Liver (tissue), 9 donors: Measurements from ENCODE around the gene RHBDD3. TPM values are rescaled to one million over a fixed set of nuclear protein-coding genes. Genes with fewer than 3 reads are reported as not detected.

ENCODE experiments used
- DNase-seq: peaks from one replicate; pipeline ENCODE4 v3.0.0-alpha.2; 2017; ENCODE audit warnings: low spot score
- H3K27ac ChIP-seq, 2 donors: one replicate each; pipeline ENCODE4 v1.7.0; 2013; ENCODE audit warnings: inconsistent platforms in 2 of 2, low read length in 2 of 2, control low read depth in 1 of 2, low read depth in 1 of 2, mild to moderate bottlenecking in 1 of 2
- H3K27me3 ChIP-seq, 4 donors: one replicate each; pipeline versions ENCODE4 v1.6.1 to v1.7.0; 2013; ENCODE audit warnings: low read length in 3 of 4, inconsistent platforms in 1 of 4, mild to moderate bottlenecking in 1 of 4, moderate library complexity in 1 of 4; ENCODE audit not compliant: control insufficient read depth in 4 of 4, insufficient read depth in 4 of 4
- H3K36me3 ChIP-seq, 4 donors: one replicate each; pipeline versions ENCODE4 v1.6.1 to v1.7.0; 2013; ENCODE audit warnings: low read length in 3 of 4, mild to moderate bottlenecking in 3 of 4, low read depth in 1 of 4, moderate library complexity in 1 of 4; ENCODE audit not compliant: control insufficient read depth in 4 of 4, insufficient read depth in 3 of 4
- H3K4me1 ChIP-seq, 4 donors: one replicate each; pipeline versions ENCODE4 v1.6.1 to v1.7.0; 2013; ENCODE audit warnings: low read length in 3 of 4, mild to moderate bottlenecking in 3 of 4, moderate library complexity in 1 of 4; ENCODE audit not compliant: control insufficient read depth in 4 of 4, insufficient read depth in 4 of 4
- H3K4me3 ChIP-seq, 3 donors: one replicate each; pipeline versions ENCODE4 v1.6.1 to v1.7.0; 2013; ENCODE audit warnings: low read length in 3 of 3, control low read depth in 1 of 3, low read depth in 1 of 3, mild to moderate bottlenecking in 1 of 3
- H3K9ac ChIP-seq, 2 donors: one replicate each; pipeline ENCODE4 v1.7.0; 2013; ENCODE audit warnings: low read length in 2 of 2, mild to moderate bottlenecking in 2 of 2, moderate library complexity in 2 of 2, control low read depth in 1 of 2, low read depth in 1 of 2
- H3K9me3 ChIP-seq, 4 donors: one replicate each; pipeline versions ENCODE4 v1.6.1 to v1.7.0; 2013; ENCODE audit warnings: low read length in 3 of 4; ENCODE audit not compliant: control insufficient read depth in 4 of 4
- EGR1 ChIP-seq, 2 donors: IDR thresholded peaks; 2 replicates each; pipeline ENCODE4 v1.6.1; 2016 to 2018; ENCODE audit warnings: antibody characterized with exemption in 2 of 2, low read depth in 2 of 2
- FOXA2 ChIP-seq: IDR thresholded peaks from 2 replicates; pipeline ENCODE4 v1.6.1; 2016; ENCODE audit warnings: antibody characterized with exemption
- GABPA ChIP-seq, 2 donors: IDR thresholded peaks in 1 of 2; conservative IDR thresholded peaks in 1 of 2; 2 replicates each; pipeline ENCODE4 v1.6.1; 2016; ENCODE audit warnings: antibody characterized with exemption in 2 of 2, mild to moderate bottlenecking in 1 of 2, moderate library complexity in 1 of 2
- HNF4A ChIP-seq, 2 donors: conservative IDR thresholded peaks; 2 replicates each; pipeline ENCODE4 v1.6.1; 2016; ENCODE audit warnings: antibody characterized with exemption in 2 of 2, mild to moderate bottlenecking in 2 of 2
- HNF4G ChIP-seq: IDR thresholded peaks from 2 replicates; pipeline ENCODE4 v1.6.1; 2016; ENCODE audit warnings: antibody characterized with exemption
- RXRA ChIP-seq, 2 donors: IDR thresholded peaks; 2 replicates each; pipeline ENCODE4 v1.6.1; 2017 to 2018; ENCODE audit warnings: antibody characterized with exemption in 2 of 2, mild to moderate bottlenecking in 1 of 2
- SP1 ChIP-seq: IDR thresholded peaks from 2 replicates; pipeline ENCODE4 v1.6.1; 2018; ENCODE audit warnings: antibody characterized with exemption, mild to moderate bottlenecking
- TAF1 ChIP-seq: conservative IDR thresholded peaks from 2 replicates; pipeline ENCODE4 v1.6.1; 2016; ENCODE audit warnings: antibody characterized with exemption, mild to moderate bottlenecking
- YY1 ChIP-seq: IDR thresholded peaks from 2 replicates; pipeline ENCODE4 v1.6.1; 2016; ENCODE audit warnings: antibody characterized with exemption, mild to moderate bottlenecking
- WGBS: extraction: QIAGEN DNeasy Blood & Tissue Kit; methylation state at CpG from one replicate; pipeline ENCODE4 v1.1.7; 2013; 5-methylcytosine and 5-hydroxymethylcytosine counted together
- polyA plus RNA-seq, 2 donors: library from polyadenylated mRNA; stranded (reverse) in 1 of 2; unstranded in 1 of 2; fragments of 200-250 nt in 1 of 2; fragments of >200 nt in 1 of 2; fragmentation: Nextera tagmentation in 1 of 2; extraction: Ambion mirVana in 1 of 2; gene quantifications; one replicate each; pipeline versions ENCODE4 v1.2.1 to v1.2.3, GENCODE V29; 2013 to 2015
- total RNA-seq, 2 donors: library from RNA; depleted of rRNA; stranded (reverse); fragments of >200 nt; gene quantifications; one replicate each; pipeline ENCODE4 v1.2.3, GENCODE V29; 2014
- TF ChIP-seq, protein P1 (sequence below): IDR thresholded peaks from 2 replicates; pipeline ENCODE4 v1.6.1; 2016; ENCODE audit warnings: antibody characterized with exemption
- TF ChIP-seq, protein P2 (sequence below): IDR thresholded peaks from 2 replicates; pipeline ENCODE4 v1.6.1; 2016; ENCODE audit warnings: antibody characterized with exemption, mild to moderate bottlenecking
- TF ChIP-seq, protein P3 (sequence below): IDR thresholded peaks from 2 replicates; pipeline ENCODE4 v1.6.1; 2016; ENCODE audit warnings: antibody characterized with exemption
- donor health status: healthy.
- donor health status: healthy.
- donor health status: healthy.
- donor health status: healthy.
- donor health status: healthy.

Gene RHBDD3
- total and polyA plus RNA-seq, 4 donors = 14.3 to 26.5 (median 18.3) TPM

DNA sequence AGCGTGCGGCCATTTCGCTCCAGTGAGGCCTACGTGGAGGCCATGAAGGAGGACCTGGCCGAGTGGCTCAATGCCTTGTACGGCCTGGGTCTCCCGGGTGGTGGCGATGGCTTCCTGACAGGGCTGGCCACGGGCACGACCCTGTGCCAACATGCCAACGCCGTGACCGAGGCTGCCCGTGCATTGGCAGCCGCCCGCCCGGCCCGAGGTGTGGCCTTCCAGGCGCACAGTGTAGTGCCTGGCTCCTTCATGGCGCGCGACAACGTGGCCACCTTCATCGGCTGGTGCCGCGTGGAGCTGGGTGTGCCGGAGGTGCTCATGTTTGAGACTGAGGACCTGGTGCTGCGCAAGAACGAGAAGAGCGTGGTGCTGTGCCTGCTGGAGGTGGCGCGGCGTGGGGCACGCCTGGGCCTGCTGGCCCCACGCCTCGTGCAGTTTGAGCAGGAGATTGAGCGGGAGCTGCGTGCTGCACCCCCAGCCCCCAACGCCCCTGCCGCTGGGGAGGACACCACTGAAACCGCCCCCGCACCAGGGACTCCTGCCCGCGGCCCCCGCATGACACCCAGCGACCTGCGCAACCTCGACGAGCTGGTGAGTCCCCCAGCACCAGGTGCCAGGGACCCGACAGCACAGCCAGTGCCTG, 40.5 kb upstream of the RHBDD3 start:
- no peaks in the 10 kb centered on the region for H3K36me3 ChIP-seq
- no peaks in the 10 kb centered on the region for H3K9me3 ChIP-seq
- no peak overlapping the region for H3K9ac ChIP-seq
- peak overlapping the region in 1 of 3 donors; percentile 89 for H3K4me3 ChIP-seq
- WGBS = 87% methylated on average over 50 of the region's 50 CpGs
- H3K27ac ChIP-seq = no peak overlapping the region
- DNase-seq = no peak
- TF ChIP-seq RXRA (IDR thresholded peaks at IDR 0.05) = no peak
- TF ChIP-seq, protein P1, sequence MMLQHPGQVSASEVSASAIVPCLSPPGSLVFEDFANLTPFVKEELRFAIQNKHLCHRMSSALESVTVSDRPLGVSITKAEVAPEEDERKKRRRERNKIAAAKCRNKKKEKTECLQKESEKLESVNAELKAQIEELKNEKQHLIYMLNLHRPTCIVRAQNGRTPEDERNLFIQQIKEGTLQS = no peak
- no peak for TF ChIP-seq HNF4G
- no peak for TF ChIP-seq YY1
- no peak for TF ChIP-seq FOXA2
- TF ChIP-seq TAF1 = no peak
- TF ChIP-seq SP1 = no peak
- TF ChIP-seq EGR1 (IDR thresholded peaks at IDR 0.05; ENCODE audit: low read depth in 2 of 2) = no peak
- TF ChIP-seq, protein P2, sequence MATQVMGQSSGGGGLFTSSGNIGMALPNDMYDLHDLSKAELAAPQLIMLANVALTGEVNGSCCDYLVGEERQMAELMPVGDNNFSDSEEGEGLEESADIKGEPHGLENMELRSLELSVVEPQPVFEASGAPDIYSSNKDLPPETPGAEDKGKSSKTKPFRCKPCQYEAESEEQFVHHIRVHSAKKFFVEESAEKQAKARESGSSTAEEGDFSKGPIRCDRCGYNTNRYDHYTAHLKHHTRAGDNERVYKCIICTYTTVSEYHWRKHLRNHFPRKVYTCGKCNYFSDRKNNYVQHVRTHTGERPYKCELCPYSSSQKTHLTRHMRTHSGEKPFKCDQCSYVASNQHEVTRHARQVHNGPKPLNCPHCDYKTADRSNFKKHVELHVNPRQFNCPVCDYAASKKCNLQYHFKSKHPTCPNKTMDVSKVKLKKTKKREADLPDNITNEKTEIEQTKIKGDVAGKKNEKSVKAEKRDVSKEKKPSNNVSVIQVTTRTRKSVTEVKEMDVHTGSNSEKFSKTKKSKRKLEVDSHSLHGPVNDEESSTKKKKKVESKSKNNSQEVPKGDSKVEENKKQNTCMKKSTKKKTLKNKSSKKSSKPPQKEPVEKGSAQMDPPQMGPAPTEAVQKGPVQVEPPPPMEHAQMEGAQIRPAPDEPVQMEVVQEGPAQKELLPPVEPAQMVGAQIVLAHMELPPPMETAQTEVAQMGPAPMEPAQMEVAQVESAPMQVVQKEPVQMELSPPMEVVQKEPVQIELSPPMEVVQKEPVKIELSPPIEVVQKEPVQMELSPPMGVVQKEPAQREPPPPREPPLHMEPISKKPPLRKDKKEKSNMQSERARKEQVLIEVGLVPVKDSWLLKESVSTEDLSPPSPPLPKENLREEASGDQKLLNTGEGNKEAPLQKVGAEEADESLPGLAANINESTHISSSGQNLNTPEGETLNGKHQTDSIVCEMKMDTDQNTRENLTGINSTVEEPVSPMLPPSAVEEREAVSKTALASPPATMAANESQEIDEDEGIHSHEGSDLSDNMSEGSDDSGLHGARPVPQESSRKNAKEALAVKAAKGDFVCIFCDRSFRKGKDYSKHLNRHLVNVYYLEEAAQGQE = no peak
- TF ChIP-seq GABPA (IDR thresholded peaks at IDR 0.05 in 1 of 2, conservative IDR thresholded peaks at IDR 0.05 in 1 of 2) = no peak
- TF ChIP-seq HNF4A (conservative IDR thresholded peaks at IDR 0.05) = no peak
- TF ChIP-seq, protein P3, sequence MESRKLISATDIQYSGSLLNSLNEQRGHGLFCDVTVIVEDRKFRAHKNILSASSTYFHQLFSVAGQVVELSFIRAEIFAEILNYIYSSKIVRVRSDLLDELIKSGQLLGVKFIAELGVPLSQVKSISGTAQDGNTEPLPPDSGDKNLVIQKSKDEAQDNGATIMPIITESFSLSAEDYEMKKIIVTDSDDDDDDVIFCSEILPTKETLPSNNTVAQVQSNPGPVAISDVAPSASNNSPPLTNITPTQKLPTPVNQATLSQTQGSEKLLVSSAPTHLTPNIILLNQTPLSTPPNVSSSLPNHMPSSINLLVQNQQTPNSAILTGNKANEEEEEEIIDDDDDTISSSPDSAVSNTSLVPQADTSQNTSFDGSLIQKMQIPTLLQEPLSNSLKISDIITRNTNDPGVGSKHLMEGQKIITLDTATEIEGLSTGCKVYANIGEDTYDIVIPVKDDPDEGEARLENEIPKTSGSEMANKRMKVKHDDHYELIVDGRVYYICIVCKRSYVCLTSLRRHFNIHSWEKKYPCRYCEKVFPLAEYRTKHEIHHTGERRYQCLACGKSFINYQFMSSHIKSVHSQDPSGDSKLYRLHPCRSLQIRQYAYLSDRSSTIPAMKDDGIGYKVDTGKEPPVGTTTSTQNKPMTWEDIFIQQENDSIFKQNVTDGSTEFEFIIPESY = no peak
- H3K27me3 ChIP-seq = no peaks in the 10 kb centered on the region
- H3K4me1 ChIP-seq = peaks cover 14 to 49% (median 24%) of the 10 kb centered on the region in 4 donors

DNA sequence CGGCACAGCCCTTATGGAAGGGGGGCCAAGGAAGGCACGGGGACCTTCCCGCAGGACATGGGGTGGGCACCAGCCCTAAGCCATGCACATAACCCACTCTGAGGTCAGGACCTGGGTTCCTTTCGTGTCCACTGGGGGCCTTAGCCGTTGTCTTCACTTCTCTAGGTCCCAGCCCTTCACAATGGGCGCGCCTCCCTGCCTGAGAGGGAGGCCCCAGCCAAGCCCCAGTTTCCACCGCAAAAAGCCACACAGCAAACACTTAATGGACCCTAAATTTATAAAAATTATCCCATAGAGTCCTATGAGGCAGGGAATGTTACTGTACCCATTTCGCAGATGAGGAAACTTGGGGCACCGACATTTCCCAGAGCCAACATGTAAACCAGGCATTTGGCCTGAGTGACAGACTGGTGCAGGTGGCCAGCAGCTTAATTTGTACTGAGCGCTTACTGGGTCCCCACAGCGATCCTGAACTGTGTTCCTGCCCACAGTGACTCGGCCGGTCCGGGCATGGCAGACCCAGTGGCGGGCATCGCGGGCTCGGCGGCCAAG, 39.9 kb upstream of the RHBDD3 start:
- Histone ChIP-seq H3K27ac (no peak overlapping the region), H3K4me3 (peak overlapping the region; percentile 47 to 89 (median 75)), H3K36me3 (no peaks in the 10 kb centered on the region), H3K9me3 (no peaks in the 10 kb centered on the region), H3K9ac (peak overlapping the region in 1 of 2 donors; percentile 68), H3K27me3 (no peaks in the 10 kb centered on the region), H3K4me1 (peaks cover 19 to 55% (median 28%) of the 10 kb centered on the region in 4 donors)
- WGBS = 77% methylated on average over 20 of the region's 20 CpGs
- TF ChIP-seq, protein P1 = no peak
- no peak for DNase-seq
